Panc1 (cell line): ENCODE data around the gene KCP. TPM values are rescaled to one million over a fixed set of nuclear protein-coding genes. Genes with fewer than 3 reads are reported as not detected.

Experiments
- ATAC-seq: fragments of 200-7000 bp; cut with Tn5 transposase; 2 replicates; pipeline ENCODE4 v1.9.1; 2020; ENCODE audit warnings: mild to moderate bottlenecking, moderate library complexity
- BruUV-seq: library from RNA; stranded (reverse); fragments of 400-500 nt; replicated peaks from 2 replicates; lab custom pipeline; 2021; lab: Mats Ljungman, UMichigan
- CTCF ChIA-PET: fragments of 300-600 bp; sonication (Branson Sonifier 250); formaldehyde crosslinking; loops from one replicate; lab custom pipeline; 2022; ENCODE audit warnings: antibody characterized with exemption; lab: Charles Lee
- POLR2A ChIA-PET: fragments of 300-600 bp; sonication (Branson Sonifier 250); formaldehyde crosslinking; loops from one replicate; lab custom pipeline; 2022; ENCODE audit warnings: antibody characterized with exemption; lab: Charles Lee
- DNase-seq: peaks from one replicate; pipeline ENCODE4 v3.0.0-alpha.2; 2010; ENCODE audit warnings: low read depth, low spot score
- H3K27ac ChIP-seq: 2 replicates; pipeline ENCODE4 v1.5.1; 2011; ENCODE audit warnings: mild to moderate bottlenecking, low read length, inconsistent platforms
- H3K27me3 ChIP-seq: fragments of 200-500 bp; sonication (Bioruptor generic); 2 replicates; pipeline ENCODE4 v1.6.0; 2014; ENCODE audit warnings: low read length, inconsistent platforms; ENCODE audit not compliant: control insufficient read depth, insufficient read depth
- H3K36me3 ChIP-seq: fragments of 200-500 bp; sonication (Bioruptor generic); 2 replicates; pipeline ENCODE4 v1.5.1; 2014; ENCODE audit warnings: inconsistent platforms, mild to moderate bottlenecking, low read length, moderate library complexity; ENCODE audit not compliant: control insufficient read depth, insufficient read depth
- H3K4me1 ChIP-seq: 2 replicates; pipeline ENCODE4 v1.5.1; 2011; ENCODE audit warnings: inconsistent platforms, mild to moderate bottlenecking, low read length, moderate library complexity; ENCODE audit not compliant: control insufficient read depth, insufficient read depth
- H3K4me3 ChIP-seq, 2 experiments: 2 replicates each; pipeline ENCODE4 v1.5.1; 2011 to 2012; ENCODE audit warnings: low read depth in 2 of 2, low read length in 2 of 2, mild to moderate bottlenecking in 2 of 2, inconsistent platforms in 1 of 2, moderate library complexity in 1 of 2
- H3K9me3 ChIP-seq: fragments of 200-500 bp; sonication (Bioruptor generic); 2 replicates; pipeline ENCODE4 v1.5.1; 2014; ENCODE audit warnings: low read depth, mild to moderate bottlenecking, inconsistent platforms, low read length, moderate library complexity; ENCODE audit not compliant: control insufficient read depth, insufficient read depth
- POLR2AphosphoS5 ChIP-seq: IDR thresholded peaks from 2 replicates; pipeline ENCODE4 v1.6.1; 2012; ENCODE audit warnings: mild to moderate bottlenecking, low read depth, low read length, moderate library complexity
- SIN3A ChIP-seq: IDR thresholded peaks from 2 replicates; pipeline ENCODE4 v1.6.1; 2012; ENCODE audit warnings: low read depth, mild to moderate bottlenecking, low read length, moderate library complexity, borderline replicate concordance; ENCODE audit not compliant: insufficient read depth
- TCF7L2 ChIP-seq: IDR thresholded peaks from 2 replicates; pipeline ENCODE4 v1.6.1; 2011; ENCODE audit warnings: mild to moderate bottlenecking, low read depth, low read length, inconsistent platforms
- in situ Hi-C: cut with HindIII; loops from 2 replicates; pipeline ENCODE4 v1.10.0; 2016; ENCODE audit warnings: low sequenced_read_pairs, low pct_unique_long_range_greater_than_20kb
- intact Hi-C: fragments of 100-400 bp; cut with micrococcal nuclease; formaldehyde crosslinking; loops from one replicate; pipeline ENCODE4 v1.10.0; 2022; ENCODE audit not compliant: unreplicated experiment
- total RNA-seq: library from RNA; stranded (reverse); gene quantifications from one replicate; pipeline ENCODE4 v1.2.1, GENCODE V29; 2021; ENCODE audit not compliant: unreplicated experiment
- TF ChIP-seq, protein P1 (sequence below), 2 experiments: IDR thresholded peaks; 2 replicates each; pipeline ENCODE4 v1.6.1; 2011 to 2012; ENCODE audit warnings: low read depth in 2 of 2, control low read depth in 1 of 2, low read length in 1 of 2, mild to moderate bottlenecking in 1 of 2, moderate library complexity in 1 of 2; ENCODE audit not compliant: insufficient read depth in 1 of 2
- TF ChIP-seq, protein P2 (sequence below): fragments of 450-650 bp; IDR thresholded peaks from 2 replicates; pipeline ENCODE4 v1.5.1; 2017; ENCODE audit warnings: mild to moderate bottlenecking

KCP gene
- total RNA-seq, 1 experiment from 2014 or later = 0.13 TPM

DNA sequence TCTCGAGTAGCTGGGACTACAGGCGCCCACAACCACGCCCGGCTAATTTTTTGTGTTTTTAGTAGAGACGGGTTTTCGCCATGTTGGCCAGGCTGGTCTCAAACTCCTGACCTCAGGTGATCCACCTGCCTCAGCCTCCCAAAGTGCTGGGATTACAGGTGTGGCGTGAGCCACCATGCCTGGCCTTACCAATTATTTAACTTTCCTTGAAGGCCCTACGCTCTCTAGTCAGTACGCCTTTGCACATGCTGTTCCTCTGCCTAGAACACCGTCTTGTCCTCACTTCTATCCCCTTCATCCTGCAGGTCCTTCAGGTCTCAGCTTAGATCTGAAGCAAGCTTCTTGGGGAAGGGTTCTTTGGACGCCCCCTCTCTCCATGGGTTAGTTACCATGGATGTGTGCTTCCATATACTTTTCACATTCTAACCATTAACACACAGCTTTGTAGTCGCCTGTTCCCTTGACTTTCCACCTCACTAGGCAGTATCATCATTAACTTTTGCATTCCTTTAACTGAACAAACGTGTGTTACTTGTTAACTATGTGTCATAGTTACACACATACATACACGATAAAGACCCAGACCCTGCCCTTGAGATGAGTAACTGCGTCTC lies 48.4 kb downstream of the KCP start:
- no peak; the same call in 1 of the 2 replicates for ATAC-seq
- H3K27ac ChIP-seq = peak overlapping the region; percentile 95
- no peak for DNase-seq
- CTCF ChIA-PET = interaction anchor here (1.0 to 1.4 kb wide), 2 partner anchors 18 to 21 kb away, joined by 3 to 9 read pairs; no protein-coding TSS in a partner anchor
- H3K27me3 ChIP-seq = no peaks in the 10 kb centered on the region
- POLR2A ChIA-PET = no interaction called here
- no peaks in the 10 kb centered on the region for H3K9me3 ChIP-seq
- TF ChIP-seq, protein P1, sequence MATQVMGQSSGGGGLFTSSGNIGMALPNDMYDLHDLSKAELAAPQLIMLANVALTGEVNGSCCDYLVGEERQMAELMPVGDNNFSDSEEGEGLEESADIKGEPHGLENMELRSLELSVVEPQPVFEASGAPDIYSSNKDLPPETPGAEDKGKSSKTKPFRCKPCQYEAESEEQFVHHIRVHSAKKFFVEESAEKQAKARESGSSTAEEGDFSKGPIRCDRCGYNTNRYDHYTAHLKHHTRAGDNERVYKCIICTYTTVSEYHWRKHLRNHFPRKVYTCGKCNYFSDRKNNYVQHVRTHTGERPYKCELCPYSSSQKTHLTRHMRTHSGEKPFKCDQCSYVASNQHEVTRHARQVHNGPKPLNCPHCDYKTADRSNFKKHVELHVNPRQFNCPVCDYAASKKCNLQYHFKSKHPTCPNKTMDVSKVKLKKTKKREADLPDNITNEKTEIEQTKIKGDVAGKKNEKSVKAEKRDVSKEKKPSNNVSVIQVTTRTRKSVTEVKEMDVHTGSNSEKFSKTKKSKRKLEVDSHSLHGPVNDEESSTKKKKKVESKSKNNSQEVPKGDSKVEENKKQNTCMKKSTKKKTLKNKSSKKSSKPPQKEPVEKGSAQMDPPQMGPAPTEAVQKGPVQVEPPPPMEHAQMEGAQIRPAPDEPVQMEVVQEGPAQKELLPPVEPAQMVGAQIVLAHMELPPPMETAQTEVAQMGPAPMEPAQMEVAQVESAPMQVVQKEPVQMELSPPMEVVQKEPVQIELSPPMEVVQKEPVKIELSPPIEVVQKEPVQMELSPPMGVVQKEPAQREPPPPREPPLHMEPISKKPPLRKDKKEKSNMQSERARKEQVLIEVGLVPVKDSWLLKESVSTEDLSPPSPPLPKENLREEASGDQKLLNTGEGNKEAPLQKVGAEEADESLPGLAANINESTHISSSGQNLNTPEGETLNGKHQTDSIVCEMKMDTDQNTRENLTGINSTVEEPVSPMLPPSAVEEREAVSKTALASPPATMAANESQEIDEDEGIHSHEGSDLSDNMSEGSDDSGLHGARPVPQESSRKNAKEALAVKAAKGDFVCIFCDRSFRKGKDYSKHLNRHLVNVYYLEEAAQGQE (IDR thresholded peaks at IDR 0.05; ENCODE audit: insufficient read depth in 1 of 2, low read depth in 2 of 2, low read length in 1 of 2) = no peak
- TF ChIP-seq SIN3A (no peak), POLR2AphosphoS5 (no peak), TCF7L2 (no peak)
- TF ChIP-seq, protein P2, sequence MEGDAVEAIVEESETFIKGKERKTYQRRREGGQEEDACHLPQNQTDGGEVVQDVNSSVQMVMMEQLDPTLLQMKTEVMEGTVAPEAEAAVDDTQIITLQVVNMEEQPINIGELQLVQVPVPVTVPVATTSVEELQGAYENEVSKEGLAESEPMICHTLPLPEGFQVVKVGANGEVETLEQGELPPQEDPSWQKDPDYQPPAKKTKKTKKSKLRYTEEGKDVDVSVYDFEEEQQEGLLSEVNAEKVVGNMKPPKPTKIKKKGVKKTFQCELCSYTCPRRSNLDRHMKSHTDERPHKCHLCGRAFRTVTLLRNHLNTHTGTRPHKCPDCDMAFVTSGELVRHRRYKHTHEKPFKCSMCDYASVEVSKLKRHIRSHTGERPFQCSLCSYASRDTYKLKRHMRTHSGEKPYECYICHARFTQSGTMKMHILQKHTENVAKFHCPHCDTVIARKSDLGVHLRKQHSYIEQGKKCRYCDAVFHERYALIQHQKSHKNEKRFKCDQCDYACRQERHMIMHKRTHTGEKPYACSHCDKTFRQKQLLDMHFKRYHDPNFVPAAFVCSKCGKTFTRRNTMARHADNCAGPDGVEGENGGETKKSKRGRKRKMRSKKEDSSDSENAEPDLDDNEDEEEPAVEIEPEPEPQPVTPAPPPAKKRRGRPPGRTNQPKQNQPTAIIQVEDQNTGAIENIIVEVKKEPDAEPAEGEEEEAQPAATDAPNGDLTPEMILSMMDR = no peak
- intact Hi-C loops = no loop called here
- H3K4me3 ChIP-seq = peak overlapping the region; percentile 99 to 100
- peaks cover 3% of the 10 kb centered on the region; the same call in 1 of the 2 replicates for H3K36me3 ChIP-seq
- peaks cover 7% of the 10 kb centered on the region for H3K4me1 ChIP-seq
- no TSS peak for BruUV-seq
- in situ Hi-C loops = no loop called here

DNA sequence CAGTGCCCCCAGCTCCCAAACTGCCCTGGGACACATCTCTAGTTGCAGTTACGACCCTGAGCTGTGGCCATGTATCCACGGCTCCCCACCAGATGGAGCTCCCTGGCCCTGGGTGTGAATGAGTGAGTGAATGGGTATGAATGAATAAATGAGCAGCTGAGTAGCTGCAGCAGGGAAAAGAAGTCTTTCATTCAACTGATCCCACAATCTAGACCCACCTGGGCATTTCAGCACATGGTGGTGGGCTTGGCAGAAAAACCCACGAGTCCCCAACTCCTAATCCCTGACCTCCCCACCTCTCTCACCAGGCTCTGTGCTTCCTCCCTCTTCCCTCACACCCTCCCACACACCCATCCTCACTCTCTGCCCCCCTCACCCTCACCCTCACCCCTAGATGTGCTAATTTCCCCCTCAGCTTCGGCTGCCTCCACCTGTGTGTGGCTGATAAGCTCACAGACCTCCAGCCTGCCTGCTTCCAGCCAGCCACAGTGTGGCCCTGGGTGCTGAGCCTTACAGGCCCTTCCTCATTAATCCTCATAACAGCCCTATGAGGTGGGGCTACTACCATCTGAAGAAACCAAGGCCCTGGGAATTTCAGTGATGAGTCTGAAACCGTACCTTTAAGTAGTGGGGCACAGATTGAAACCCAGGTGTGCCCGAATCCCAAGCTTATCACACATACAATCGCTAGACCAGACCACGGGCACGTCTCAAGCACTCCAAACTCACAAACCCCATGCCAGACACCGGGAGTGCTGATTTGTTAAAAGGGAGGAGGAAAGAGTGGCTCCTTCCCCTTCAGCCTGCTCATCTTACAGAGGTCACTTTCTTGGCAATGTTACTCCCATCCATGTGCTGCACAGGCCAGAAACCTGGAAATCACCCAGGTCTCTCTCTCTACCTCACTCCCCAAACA lies 50.1 kb downstream of the KCP start:
- Histone ChIP-seq H3K27me3 (no peaks in the 10 kb centered on the region), H3K27ac (no peak overlapping the region), H3K36me3 (peaks cover 3% of the 10 kb centered on the region; the same call in 1 of the 2 replicates), H3K4me3 (no peak overlapping the region), H3K4me1 (peaks cover 7% of the 10 kb centered on the region), H3K9me3 (no peaks in the 10 kb centered on the region)
- intact Hi-C loops (no loop called here), in situ Hi-C loops (no loop called here)
- no TSS peak for BruUV-seq
- ChIA-PET CTCF (interaction anchor here (0.6 kb wide), 1 partner anchor 23 kb away, joined by 3 read pairs; no protein-coding TSS in a partner anchor), POLR2A (no interaction called here)
- ATAC-seq = no peak
- TF ChIP-seq SIN3A (no peak), POLR2AphosphoS5 (no peak), TCF7L2 (no peak)
- TF ChIP-seq, protein P1 (IDR thresholded peaks at IDR 0.05; ENCODE audit: insufficient read depth in 1 of 2, low read depth in 2 of 2, low read length in 1 of 2) = no peak
- TF ChIP-seq, protein P2 = no peak
- DNase-seq = no peak
